Neural progenitor cell (in vitro differentiated cells): Measurements from ENCODE around the gene SMPDL3A.

Source experiments
- EZH2 ChIP-seq: fragments of 200-600 bp; sonication (generic); IDR thresholded peaks from 2 replicates; pipeline ENCODE4 v1.6.1; 2017; ENCODE audit warnings: antibody characterized with exemption, mild to moderate bottlenecking, moderate library complexity
- EZH2phosphoT487 ChIP-seq: fragments of 200-600 bp; sonication (generic); IDR thresholded peaks from 2 replicates; pipeline ENCODE4 v1.6.1; 2017; ENCODE audit warnings: antibody characterized with exemption
- TF ChIP-seq, protein P1 (sequence below): fragments of 200-600 bp; sonication (generic); IDR thresholded peaks from 2 replicates; pipeline ENCODE4 v1.5.1; 2017; ENCODE audit warnings: antibody characterized with exemption, mild to moderate bottlenecking

DNA sequence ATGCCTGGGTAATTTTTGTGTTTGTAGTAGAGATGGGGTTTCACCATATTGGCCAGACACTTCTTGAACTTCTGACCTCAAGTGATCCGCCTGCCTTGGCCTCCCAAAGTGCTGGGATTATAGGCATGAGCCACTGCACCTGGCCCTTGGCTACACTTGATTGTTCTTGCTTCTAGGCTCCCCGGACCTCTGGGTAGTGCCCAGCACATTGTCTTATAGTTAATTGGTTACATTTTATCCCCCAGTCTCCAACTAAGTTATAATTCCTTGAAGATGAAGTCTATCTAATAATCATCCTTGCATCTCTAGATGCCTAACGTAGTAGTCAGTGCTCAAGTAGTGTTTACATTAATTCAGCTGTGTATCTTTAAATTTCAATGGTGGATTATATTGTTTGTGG, 11.8 kb downstream of the SMPDL3A start:
- TF ChIP-seq EZH2 (no peak), EZH2phosphoT487 (no peak)
- TF ChIP-seq, protein P1, sequence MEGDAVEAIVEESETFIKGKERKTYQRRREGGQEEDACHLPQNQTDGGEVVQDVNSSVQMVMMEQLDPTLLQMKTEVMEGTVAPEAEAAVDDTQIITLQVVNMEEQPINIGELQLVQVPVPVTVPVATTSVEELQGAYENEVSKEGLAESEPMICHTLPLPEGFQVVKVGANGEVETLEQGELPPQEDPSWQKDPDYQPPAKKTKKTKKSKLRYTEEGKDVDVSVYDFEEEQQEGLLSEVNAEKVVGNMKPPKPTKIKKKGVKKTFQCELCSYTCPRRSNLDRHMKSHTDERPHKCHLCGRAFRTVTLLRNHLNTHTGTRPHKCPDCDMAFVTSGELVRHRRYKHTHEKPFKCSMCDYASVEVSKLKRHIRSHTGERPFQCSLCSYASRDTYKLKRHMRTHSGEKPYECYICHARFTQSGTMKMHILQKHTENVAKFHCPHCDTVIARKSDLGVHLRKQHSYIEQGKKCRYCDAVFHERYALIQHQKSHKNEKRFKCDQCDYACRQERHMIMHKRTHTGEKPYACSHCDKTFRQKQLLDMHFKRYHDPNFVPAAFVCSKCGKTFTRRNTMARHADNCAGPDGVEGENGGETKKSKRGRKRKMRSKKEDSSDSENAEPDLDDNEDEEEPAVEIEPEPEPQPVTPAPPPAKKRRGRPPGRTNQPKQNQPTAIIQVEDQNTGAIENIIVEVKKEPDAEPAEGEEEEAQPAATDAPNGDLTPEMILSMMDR, result no peak
